ENCODE data around the gene ARID1B.

DNA sequence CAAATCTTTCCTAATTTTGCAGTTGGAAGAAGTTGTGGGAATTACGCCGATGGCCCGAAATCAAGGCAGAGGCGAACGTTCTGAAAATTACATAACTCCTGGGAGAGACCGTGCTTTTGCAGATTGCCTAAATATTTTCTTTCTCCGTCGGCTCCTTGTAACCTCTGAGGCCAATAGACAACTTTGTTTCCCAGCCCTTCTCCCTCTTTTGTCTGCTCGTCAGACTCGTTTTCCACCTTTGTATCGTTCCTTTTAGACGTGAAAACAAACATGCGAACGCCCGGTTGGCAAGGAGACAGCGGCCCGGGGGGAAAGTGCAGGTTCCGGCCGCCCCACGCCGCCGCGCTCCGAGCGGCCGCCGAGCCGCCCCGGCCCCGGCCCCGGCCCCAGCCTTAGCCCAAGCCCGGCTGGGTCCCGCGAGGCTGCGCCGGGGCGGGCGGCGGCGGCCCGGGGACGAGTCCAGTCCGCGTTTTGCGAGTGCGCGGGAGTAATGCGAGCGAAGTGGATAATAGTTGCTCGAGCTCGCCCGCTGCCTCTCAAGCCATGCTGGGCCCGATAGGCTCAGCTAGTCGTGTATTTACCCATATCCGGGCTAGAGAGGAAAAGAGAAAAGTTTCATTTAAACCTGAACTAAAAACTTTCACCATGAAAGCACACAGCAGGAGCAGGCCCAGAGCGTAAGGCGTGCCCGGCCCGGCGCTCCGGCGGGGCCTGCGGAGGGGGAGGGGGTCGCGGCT, at the start of gene ARID1B:
- TF ChIP-seq, protein P1, sequence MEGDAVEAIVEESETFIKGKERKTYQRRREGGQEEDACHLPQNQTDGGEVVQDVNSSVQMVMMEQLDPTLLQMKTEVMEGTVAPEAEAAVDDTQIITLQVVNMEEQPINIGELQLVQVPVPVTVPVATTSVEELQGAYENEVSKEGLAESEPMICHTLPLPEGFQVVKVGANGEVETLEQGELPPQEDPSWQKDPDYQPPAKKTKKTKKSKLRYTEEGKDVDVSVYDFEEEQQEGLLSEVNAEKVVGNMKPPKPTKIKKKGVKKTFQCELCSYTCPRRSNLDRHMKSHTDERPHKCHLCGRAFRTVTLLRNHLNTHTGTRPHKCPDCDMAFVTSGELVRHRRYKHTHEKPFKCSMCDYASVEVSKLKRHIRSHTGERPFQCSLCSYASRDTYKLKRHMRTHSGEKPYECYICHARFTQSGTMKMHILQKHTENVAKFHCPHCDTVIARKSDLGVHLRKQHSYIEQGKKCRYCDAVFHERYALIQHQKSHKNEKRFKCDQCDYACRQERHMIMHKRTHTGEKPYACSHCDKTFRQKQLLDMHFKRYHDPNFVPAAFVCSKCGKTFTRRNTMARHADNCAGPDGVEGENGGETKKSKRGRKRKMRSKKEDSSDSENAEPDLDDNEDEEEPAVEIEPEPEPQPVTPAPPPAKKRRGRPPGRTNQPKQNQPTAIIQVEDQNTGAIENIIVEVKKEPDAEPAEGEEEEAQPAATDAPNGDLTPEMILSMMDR (conservative IDR thresholded peaks at IDR 0.05; ENCODE audit: low read depth, low read length) = no peak
- TF ChIP-seq EZH2 (IDR thresholded peaks at IDR 0.05; ENCODE audit: low read length, unreplicated experiment) = no peak
- TF ChIP-seq EZH2phosphoT487 (IDR thresholded peaks at IDR 0.05; ENCODE audit: borderline replicate concordance, low read length) = no peak
